Left ventricle myocardium superior (tissue), 1 donor: ENCODE measurements around the gene STOM. TPM values are rescaled to one million over a fixed set of nuclear protein-coding genes. Genes with fewer than 3 reads are reported as not detected.
A peak's percentile ranks its signal among the peaks of the same experiment; 100 is the strongest.

Experiments used
- ATAC-seq: fragments of 200-7000 bp; cut with Tn5 transposase; one replicate; pipeline ENCODE4 v1.9.1; 2020; ENCODE audit warnings: mild to moderate bottlenecking, moderate library complexity
- DNase-seq: peaks from one replicate; pipeline ENCODE4 v3.0.0-alpha.2; 2020
- intact Hi-C: fragments of 100-400 bp; cut with micrococcal nuclease; formaldehyde crosslinking; loops from one replicate; pipeline ENCODE4 v1.11.0; 2022
- total RNA-seq: library from RNA; stranded (reverse); fragmentation: NEBNext Ultra II Directional; extraction: Animal tissue kit (Norgen Biotek cat#: 25700); gene quantifications from one replicate; pipeline ENCODE4 v1.2.1, GENCODE V29; 2021
- donor health status: DM: no; HTN: yes; CAD: no; lungs with severe emphysema.

STOM gene
- total RNA-seq, 1 donor from 2014 or later, result 153 TPM

DNA sequence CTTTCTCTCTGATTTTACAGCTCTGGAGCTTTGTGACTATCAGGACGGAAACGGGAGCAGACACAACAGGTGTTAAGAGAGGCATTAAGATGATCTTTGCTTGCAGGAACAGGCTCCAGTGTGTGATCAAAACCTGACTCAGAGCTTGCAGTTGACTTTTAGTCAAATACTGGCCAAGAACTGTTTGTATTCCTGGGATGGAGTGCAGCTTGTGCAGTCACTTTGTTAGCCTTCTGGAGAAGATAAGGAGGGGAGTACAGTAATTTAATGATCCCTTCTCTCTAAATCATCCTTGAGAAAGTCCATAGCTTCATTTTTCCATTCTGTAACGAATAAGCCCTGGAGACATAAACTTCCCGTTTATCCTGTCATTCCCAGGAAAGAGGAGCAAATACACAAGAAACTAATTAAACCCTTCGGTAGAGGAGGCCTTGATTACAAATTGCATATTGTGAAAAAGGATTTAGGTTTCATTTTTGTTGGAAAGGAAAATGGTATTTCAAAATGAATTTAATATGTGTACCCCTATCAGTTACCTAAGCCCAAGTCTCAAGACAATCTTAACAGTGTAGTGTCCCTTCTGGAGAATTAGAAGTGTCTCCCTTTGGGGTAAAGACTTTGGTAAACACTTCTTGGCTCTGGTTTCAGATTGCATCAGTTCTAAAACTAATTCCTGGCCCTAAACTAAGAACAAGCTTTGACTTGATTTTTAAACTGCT is 3.1 kb upstream of the STOM start:
- no peak for ATAC-seq

DNA sequence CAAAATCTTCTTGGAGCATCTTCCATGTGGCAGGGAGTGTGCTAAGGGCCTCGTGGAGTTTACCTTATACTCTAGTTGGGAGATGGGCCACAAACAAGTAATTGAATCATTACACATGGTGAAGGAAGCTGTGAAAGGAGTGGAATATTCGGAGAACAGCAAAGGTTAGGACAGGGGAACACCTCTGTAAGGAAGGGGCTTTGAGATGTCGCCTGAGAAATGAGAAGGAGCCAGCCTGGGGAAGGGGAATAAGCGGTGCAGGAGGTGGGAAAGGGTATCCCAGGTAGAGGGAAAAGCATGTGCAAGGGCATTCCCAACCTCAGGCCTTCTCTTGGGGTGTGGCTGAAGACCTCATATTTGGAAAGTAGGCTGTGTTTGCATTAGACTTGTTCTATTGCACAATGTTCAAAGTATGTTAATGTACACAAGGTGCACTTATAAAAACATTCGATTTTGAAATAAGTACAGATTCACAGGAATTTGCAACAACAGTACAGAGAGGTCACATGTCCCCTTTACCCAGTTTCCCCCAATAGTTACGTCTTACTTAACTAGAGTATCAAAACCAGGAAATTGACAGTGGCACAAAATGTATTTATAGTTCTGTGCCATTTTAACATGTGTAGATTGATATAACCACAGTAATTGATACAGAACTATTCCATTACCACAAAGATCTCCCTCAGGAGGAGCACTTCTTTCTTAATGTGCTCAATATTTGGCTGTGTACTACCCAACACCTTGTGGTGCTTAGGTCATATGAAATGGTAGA is 2.4 kb upstream of the STOM start:
- ATAC-seq, result no peak
- DNase-seq, result no peak
- intact Hi-C loops, result loop anchor here (10.0 kb wide), 1 partner anchor 48 kb away; no protein-coding TSS in a partner anchor

More for the DNA sequence above, 3.1 kb upstream of the STOM start:
- DNase-seq, result no peak
- intact Hi-C loops, result loop anchor here (10.0 kb wide), 1 partner anchor 48 kb away; no protein-coding TSS in a partner anchor

DNA sequence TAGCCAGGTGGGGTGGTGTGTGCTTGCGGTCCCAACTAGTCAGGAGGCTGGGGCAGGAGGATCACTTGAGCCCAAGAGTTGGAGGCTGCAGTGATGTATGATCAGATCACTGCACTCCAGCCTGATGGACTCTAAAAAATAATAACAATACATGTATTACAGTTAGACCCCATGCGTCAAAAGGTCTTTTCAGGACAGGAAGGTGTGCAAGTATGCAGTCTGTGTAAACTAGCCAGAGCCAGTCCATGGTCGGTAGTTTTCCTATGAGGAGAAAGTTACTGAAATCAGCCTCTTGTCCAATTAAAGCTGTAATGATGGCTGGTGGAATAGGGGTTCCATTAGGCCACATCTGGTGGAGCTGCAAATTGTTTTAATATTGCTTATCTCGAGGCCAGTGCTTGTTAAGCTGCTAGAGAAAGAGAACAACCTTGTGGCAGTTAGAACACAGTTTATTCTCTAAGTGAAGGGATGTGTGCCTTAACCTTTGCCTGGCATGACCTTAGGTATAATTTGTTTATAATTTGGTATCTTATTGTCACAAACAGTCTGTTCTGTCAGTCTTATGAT is 1.5 kb upstream of the STOM start:
- intact Hi-C loops, result loop anchor here (10.0 kb wide), 1 partner anchor 47 kb away; no protein-coding TSS in a partner anchor
- no peak for ATAC-seq
- no peak for DNase-seq

DNA sequence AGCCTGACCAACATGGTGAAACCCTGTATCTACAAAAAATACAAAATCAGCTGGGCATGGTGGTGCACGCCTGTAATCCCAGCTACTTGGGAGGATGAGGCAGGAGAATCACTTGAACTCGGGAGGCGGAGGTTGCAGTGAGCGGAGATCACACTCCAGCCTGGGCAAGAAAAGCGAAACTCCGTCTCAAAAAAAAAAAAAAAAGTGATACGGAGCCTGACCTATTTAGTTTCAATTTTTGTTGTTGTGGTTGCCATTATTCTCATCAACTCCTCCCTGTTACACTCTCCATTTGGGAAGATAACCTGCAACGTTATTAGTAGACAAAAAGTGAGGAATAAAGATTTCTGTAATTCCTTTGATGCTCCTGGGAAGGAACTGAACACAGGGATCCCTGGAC is 1.3 kb downstream of the STOM start:
- DNase-seq (no peak), ATAC-seq (no peak)
- intact Hi-C loops, result no loop called here

DNA sequence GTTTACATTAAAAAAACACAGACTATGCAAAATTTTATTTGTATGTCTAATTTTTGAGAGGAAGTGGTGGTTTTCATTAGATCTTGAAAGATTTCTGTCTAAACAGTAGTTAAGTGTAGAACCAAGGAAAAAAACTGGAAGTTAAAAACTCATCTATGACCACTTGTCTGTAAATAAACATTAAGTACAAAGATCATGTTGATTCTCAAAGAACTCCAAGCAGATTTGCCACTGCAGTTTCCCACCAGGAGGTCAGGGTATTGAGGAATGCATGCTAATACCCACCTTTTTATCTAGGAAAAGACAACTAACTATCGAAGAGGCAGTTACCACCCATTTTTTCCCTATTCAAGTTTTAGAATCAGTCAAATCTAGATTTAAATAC is 1.9 kb downstream of the STOM start:
- intact Hi-C loops, result no loop called here
- DNase-seq (no peak), ATAC-seq (no peak)

DNA sequence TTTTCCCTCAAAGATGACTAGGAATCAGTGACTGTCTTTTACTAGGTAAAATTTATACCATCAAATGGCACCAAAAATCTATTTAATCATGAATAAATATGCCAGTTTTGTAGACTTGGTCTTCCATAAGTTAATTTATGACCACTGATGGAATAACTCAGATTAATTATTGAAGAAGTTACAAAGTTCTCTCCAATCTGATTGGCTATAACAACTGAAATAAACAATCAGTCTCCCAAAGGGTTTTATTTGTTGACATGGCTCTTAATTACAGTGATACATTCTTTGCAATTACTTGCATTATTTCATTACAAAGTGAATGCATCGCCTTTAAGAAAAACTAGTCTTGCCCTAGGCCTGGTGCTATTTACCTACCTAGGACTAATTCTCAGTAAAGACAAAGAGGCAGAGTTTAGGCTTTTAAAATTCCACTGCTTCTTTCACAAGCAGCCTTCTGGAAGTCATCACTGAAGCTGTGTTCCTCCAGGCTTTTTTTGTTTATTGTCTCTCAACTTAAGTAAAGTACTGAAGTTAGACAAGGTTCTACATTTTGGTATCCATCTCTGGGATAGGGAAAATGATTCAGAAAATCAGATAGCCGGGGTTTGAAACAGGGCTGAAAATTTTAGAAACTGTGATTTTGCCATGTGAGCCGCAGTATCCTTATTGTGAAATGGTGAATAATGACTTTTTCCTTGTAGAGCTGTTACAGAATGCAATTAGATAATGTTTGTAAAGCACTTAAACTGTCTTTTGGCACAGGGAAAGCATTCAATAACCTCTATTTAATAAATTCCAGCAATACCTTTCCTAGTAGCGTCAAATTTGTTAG is 2.5 kb downstream of the STOM start:
- DNase-seq (no peak), ATAC-seq (no peak)
- intact Hi-C loops, result no loop called here

DNA sequence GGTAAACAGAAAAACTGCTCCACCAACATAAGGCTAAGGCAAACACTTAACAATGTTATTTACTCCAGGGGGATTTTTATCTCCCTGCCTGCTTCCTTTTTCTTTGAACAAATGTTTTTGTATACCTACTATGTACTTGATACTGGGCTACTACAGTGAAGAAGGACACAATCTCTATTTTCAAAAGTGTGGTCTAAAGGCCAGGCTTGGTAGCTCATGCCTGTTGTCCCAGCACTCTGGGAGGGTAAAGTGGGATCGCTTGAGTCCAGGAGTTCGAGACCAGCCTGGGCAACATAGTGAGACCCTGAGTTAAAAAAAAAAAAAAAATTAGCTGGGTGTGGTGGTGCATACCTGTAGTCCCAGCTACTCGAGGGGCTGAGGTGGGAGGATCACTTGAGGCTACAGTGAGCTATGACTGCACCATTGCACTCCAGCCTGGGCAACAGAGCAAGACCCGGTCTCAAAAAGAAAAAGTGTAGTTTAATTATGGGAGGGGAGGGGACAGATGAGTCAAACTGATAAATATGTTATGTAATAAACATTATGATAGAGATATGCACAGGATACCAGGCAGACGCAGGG is 3.3 kb downstream of the STOM start:
- DNase-seq (no peak), ATAC-seq (no peak)
- intact Hi-C loops, result no loop called here

DNA sequence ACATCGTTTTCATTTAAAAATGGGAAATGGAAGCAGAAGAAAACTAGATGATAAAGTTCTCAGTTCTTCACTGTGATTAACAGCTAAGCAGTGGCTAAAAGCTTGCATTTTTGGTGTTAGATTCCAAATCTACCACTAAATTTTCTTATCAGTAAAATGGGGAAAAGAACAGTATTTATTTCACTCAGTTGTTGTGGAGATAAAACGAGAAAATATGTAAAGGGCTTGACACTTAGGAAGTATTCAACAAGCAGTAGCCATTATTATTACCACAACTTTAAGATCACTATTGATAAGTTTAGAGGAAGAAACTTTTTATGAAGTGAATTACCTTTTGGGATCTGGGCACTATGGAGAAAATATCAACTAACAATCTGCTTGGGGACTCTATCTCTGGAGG is 4.5 kb downstream of the STOM start:
- intact Hi-C loops, result no loop called here
- ATAC-seq, result no peak

DNA sequence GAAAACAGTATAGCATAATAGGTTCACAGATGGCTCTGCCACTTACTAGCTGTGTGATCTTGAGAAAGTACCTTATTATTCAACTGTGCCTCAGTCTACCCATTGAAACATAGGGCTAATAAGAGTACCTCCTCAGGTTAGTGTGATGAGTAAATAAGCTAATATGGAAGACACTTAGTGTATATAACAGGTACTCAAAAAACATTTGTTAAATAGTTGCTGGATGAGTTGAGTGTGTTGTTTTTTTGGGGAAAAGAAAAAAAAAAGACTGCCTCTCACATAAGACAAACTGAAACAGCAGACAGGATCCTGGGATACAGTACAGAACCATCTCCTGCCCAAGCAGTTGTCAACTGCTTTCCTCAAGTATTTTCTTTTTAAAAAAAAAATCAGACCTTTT is 5.2 kb downstream of the STOM start:
- ATAC-seq (no peak), DNase-seq (no peak)
- intact Hi-C loops, result no loop called here

More for the DNA sequence above, 4.5 kb downstream of the STOM start:
- no peak for DNase-seq

DNA sequence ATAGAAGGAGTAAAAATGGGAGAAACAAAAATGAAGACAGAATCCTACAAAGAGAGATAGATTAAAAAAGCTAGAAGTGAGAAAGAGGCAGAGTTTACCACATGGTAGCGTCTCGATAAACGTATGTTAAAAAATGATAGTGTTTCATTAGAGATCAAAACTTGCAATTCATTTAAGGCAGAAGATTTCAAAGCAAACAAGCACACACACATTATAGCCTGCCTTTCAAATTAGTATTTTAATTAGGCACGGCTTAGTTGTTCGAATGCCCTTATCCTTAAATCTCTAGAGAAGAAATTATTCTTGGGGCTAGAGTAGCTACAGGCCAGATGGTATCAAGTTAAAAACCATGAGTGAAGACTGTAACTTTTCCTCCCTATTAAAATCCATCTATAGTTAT is 6.0 kb downstream of the STOM start:
- no peak for DNase-seq
- intact Hi-C loops, result no loop called here
- no peak for ATAC-seq

DNA sequence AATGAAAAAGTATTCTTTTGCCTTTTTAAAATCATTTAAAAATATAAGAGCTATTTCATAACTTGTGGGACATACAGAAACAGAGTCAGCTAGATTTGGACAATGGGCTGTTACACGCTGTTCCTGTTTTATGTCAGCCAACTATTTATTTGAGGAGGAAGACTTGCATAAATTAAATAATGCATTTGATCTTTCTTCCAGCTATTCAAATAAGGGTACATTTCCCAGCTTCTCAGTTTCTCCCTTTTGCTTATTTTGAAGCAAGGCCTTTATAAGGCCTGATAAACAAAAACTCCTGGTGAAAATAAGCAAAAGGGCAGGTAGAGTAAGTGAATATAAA is 6.5 kb downstream of the STOM start:
- intact Hi-C loops, result no loop called here
- ATAC-seq, result peak; percentile 28
- no peak for DNase-seq

DNA sequence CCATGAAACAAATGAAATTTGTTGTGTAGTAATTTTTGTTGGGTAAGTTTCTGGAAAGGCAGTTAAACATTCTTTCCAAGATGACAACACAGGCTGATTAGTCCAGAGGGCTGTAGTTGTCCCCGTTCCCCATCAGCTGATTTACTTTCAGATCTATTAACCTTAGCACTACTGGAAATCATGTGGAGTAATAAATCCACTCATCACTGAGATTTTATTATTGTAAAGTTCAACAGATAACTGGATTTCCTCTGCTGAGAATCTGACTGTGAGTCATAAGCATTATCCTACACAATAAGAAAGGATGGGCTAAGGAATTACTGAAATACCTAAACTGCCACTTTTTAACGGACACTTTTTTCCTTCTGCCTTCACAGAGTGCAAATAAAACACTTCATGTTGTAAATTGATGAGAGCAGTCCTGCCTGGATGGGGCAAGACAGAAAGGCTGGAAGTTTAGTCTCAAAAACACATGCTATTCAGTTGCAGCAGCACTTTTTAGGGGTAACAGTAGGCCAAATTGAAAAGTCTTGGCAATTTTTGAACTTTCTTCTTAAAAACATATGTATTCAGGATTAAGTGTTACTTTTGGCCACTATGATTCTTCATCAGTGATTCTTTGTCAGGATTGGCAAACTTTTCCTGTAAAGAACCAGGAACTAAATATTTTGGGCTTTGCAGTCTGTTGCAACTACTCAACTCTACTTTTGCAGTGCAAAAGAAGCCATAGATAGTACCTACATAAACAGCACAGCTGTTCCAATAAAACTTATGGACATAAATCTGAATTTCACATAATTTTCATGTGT is 7.0 kb downstream of the STOM start:
- DNase-seq (no peak), ATAC-seq (peak; percentile 50)
- intact Hi-C loops, result no loop called here

DNA sequence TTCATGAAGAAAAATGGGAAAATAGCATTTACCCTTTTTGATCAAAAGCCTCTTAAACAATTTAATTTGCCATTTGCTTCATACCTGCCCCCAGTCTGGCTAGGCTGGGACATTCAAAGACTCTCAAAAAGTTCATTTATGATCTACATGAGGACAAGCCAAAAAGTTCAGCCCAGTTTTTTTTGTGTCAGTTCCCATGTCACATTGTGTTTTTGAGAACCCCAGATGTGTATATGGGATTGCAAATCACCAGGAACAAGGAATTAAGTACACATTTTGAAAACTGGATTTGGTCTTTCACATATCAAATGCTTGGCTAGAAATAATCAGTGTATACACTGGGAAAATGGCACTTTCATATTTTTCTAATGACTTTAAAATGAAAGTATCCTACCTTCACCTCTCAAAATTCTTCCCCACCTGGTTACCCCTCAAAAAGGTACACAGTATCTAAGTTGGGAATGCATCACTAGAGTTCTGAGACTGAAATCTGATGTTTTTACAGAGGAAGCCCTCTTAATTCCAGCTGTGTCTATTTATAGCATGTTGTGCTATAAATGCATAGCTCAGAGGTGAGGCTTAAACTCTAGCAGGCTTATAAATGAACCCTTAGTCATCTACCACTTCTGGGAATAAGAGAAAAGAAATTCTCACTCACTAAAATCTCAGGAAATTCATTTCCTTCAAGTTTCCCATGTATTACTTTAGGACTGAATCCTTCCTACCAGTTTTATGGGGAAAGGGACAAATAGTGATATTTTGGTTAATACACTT is 9.3 kb downstream of the STOM start:
- intact Hi-C loops, result no loop called here
- DNase-seq (no peak), ATAC-seq (peak; percentile 64)

DNA sequence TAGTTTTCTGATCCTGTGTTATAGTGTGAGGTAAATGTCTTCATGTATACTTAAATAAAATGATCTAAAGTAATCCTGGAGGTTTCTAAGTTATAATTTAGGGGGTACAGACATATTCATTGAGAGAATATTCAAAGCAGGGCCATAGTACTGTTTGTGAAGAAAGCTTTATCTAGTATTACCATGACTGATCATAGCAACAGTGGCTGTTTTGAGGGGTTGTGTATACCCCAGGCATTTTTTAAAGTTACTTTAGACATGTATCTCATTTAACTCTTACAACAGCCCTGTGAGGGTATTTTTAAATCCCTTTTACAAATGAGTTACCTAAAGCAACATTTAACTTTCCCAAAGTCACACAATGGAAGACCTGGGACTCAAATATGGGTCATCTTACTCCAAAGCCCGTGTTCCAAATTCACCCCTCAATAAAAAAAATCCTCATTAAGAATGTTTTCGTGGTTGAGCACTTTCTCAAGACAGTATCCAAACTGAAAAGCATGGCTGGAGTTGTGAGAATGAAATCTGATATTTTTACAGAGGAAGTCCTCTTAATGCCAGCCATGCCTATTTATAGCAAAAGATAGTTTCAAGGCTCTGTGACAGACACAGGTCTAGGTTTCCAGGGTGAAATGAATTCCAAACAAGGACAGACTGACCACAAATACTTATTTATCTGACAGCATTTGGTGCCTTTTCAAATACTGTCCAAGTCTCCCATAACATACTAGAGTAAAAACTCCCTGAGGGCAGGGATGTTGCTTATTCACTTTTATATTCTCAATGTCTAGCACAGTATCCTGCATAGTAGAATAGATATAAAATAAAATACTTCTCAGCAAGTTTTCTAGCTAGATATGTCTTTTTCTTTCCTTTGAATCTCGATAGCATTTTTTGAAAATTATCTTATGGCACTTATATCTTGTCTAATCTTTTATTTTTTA is 10.4 kb downstream of the STOM start:
- intact Hi-C loops, result no loop called here
- DNase-seq (no peak), ATAC-seq (peak; percentile 56)

DNA sequence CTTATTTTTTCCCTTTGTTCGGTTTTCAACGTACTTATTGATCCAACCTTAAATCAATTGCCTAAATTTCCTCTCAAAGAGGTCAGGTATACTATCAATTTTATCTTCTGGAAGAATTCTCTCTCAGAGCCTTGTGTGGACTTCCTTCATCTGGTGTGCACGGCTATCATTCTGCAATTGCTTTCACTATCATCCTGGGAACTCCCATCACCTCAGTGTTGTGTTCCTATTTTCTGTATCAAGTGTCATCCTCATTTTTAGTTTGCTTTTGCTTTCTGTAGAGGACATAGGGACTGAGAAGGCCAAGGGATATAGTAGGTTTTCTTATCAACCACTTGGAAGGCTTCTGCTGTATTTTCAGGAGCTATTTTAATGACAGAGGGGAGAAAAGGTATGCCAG is 11.3 kb downstream of the STOM start:
- intact Hi-C loops, result no loop called here

DNA sequence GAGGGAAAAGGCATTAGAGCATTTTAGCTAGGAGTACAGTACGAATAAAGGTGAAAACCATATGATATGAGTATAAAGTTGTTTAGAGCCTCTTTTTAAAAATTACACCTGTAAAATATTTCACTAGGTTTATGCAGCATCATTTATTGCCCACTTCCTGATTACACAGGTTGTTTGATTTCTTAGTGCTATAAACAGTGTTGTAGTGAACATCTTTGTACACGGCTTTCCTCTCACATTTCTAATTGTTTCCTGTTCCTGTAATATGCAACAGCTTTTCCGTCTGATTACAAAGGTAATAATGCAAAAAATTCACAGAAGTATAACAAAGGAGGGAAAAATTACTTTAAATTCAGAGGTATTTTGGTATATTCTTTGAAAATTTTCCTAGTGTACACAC is 13.0 kb downstream of the STOM start:
- intact Hi-C loops, result no loop called here
- ATAC-seq (no peak), DNase-seq (no peak)

More for the DNA sequence above, 11.3 kb downstream of the STOM start:
- DNase-seq (no peak), ATAC-seq (peak; percentile 5)

DNA sequence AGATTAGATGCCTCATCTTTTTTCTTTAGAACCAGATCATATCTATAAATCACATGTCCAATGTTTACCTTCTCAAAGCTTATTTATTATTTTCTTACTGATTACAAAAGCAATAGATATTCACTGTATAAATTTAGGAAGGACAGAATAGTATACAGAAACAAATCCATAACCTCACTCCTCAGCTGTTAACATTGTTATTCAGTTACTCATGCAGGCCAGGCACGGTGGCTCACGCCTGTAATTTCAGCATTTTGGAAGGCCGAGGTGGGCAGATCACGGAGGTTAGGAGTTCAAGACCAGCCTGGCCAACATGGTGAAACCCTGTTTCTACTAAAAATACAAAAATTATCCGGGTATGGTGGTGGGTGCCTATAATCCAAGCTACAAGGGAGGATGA is 15.3 kb downstream of the STOM start:
- DNase-seq, result no peak
- ATAC-seq, result no peak
- intact Hi-C loops, result no loop called here
